ENCODE measurements around the gene MYO10.
"Not testable (repeated sequence)": the region's sequence is repeated elsewhere in the genome, so short reads cannot be mapped to it uniquely, and the experiment has no call there.

Gene MYO10

DNA sequence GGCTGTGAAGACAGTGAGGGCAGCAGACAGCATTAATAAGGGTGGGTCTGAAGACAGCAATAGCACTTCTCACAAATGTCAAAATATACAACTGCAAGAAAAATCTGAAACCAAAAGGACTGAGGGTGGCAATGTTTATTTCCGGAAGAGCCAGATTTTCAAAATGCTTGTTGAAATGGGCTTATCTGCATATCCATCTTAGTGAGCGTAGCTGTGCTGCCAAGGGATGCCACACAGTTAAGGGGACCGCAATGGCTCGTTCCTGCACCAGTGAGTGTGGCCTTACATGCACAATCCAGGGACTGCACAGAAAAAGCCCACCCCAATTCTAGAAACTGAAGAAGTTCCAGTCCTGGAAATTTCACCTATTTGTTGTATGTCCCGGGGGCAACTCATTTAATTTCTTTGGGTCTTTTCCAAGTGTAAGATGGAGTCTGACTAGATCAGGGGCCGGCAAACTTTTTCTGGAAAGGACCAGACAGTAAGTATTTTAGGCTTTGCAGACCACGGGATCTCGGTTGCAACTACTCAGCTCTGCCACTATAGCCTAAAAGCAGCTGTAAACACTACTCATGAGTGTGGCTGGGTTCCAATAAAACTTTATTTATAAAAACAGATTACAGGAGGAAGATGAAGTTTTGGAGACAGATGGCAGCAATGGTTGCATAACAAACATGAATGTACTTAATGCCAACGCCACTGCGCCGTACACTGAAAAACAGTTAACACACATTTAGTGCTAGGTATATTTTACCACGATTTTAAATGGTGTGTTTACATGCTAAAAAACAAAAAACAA lies 154.1 kb downstream of the MYO10 start:
- DNase-seq (ENCODE audit: low read depth) = no peak

DNA sequence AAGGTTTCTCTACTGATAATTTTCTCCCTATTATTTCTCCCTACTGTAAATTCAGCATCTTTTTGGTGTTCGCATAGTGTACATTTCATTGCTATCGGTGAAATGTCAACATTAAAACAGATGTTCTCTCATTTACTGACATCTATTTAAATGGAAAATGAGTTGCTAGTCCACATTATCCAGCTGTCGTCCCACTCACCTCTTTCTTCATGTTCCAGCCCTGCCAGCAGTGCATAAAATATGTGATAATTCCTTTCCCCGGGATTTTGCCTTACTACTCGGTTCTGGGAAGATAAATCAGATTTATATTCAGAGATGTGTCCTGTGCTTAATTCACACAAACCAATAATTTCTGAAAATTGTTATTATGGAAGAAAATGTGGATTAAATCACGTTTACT lies 155.8 kb downstream of the MYO10 start:
- no peak for DNase-seq (ENCODE audit: low read depth)

DNA sequence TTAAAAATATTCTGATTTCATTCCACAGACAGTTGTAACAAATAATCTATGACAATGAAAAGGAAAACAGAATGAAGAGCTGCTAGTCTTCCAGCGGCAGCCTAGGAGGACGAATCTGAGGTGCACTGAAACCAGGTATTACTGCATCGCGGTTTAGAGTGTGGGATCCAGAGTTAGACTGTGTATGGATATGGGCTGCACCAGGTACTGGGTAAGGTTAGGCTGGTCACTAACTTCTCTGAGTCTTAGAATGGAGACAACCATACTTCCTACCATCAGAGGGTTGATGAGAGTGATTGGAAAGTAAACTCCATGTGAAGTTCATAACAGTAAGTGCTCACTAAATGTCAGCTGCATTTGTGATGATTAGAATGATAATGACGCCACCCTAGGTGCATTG lies 158.7 kb downstream of the MYO10 start:
- DNase-seq (ENCODE audit: low read depth) = no peak

GRCh38 chr5:16776611-16777251 lies 159.4 kb downstream of the MYO10 start:
- no peak for DNase-seq (ENCODE audit: low read depth)

GRCh38 chr5:16774806-16775205 lies 161.3 kb downstream of the MYO10 start:
- no peak for DNase-seq (ENCODE audit: low read depth)

GRCh38 chr5:16773991-16774390 lies 162.1 kb downstream of the MYO10 start:
- DNase-seq (ENCODE audit: low read depth) = no peak

DNA sequence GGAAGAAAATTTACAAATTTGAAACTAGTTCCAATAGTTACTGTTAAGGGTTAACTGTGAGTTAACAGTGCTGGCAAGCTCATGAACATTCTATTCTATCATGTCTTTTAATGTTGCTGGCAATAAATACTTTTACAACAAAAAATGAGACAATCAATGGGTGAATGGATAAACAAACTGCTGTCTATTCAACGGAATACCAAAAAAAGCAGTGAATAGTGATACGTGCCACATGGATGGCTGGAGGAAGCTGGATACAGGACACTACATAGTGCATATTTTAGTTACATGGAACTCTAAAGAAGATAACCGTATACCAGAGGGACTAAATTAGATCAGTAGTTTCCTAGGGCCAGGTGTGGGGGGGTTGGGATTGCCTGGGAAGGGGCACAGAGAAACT lies 163.5 kb downstream of the MYO10 start:
- DNase-seq (ENCODE audit: low read depth) = no peak

GRCh38 chr5:16768184-16768583 lies 167.9 kb downstream of the MYO10 start:
- DNase-seq (ENCODE audit: low read depth) = no peak

GRCh38 chr5:16763211-16763610 lies 172.9 kb downstream of the MYO10 start:
- no peak for DNase-seq (ENCODE audit: low read depth)

GRCh38 chr5:16759147-16759773 lies 176.8 kb downstream of the MYO10 start:
- DNase-seq (ENCODE audit: low read depth) = peak; percentile 0

DNA sequence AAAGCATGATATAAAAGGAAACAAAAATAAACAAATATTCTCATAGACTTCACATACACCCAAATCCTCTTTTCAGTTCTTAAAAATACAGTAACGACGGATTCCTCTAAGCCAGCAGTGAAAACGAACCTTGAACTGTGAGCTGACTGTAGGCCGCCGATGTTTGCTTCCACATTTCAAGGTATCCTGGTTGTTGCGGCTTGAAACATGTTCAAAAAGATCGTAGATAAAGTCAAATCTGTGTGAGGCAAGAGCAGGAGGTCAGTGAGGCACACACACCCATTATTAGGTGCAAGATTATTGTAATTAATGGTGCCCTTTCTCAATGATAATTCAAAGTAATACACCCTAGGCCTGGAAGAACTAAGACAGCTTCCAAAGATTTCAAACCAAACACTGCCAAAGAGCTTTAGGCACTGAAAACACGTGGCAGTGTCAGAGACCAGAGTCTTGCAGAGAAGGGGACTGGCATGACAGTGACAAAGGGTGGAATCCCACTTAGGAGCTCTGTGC lies 178.0 kb downstream of the MYO10 start:
- DNase-seq (ENCODE audit: low read depth) = no peak

DNA sequence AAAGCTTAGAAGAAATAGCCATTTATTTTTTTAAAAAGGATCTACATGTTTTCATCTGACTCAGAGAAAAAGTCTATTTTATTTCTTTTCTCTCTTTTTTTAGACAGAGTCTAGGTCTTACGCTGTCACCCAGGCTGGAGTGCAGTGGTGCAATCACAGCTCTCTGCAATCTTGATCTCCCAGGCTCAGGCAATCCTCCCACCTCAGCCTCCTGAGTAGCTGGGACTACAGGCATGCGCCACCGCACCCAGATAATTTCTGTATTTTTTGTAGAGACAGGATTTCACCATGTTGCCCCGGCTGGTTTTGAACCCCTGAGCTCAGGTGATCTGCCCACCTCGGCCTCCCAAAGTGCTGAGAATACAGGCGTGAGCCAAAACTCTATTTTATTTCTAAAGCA lies 178.5 kb downstream of the MYO10 start:
- not testable (repeated sequence) for DNase-seq (ENCODE audit: low read depth)

DNA sequence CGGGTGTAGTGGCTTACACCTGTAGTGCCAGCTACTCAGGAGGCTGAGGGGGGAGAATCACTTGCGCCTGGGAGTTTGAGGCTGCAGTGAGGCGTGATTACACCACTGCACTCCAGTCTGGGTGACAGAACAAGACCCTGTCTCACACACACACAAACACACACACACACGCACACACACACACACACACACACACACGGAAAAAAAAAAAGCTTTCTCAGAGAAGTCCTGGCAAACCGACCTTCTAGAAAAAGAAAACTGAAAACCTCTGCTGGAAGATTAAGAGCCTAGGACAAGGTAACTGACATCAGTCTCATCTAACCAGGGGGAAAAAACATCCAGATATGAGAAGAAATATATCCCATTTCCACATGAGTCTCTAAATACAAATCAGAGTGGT lies 178.9 kb downstream of the MYO10 start:
- DNase-seq (ENCODE audit: low read depth) = no peak

- DNase-seq (ENCODE audit: low read depth) = no peak
These were observed 179.4 kb downstream of the MYO10 start for GRCh38 chr5:16756692-16757091.

- DNase-seq (ENCODE audit: low read depth) = no peak
These were observed 180.4 kb downstream of the MYO10 start for GRCh38 chr5:16755641-16756040.

GRCh38 chr5:16754601-16755000 lies 181.5 kb downstream of the MYO10 start:
- no peak for DNase-seq (ENCODE audit: low read depth)

DNA sequence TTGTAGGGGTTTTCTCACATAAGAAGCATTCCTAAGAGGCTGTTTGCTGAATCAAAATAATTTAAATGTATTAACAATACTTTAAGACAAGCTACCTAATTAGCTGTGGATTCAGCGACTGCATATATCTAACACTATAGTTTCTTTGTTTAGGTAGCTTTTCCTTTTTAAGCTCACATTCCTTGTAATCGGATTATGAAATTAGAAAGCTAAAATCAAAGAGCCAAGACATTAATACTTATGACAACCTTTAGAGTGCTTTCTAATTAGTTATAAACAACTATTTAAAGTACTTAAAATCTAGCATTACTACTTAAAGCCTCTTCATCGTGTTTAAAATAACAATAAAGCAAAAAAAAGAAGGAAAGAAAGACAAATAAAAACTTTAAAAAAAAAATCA lies 182.0 kb downstream of the MYO10 start:
- DNase-seq (ENCODE audit: low read depth) = no peak

DNA sequence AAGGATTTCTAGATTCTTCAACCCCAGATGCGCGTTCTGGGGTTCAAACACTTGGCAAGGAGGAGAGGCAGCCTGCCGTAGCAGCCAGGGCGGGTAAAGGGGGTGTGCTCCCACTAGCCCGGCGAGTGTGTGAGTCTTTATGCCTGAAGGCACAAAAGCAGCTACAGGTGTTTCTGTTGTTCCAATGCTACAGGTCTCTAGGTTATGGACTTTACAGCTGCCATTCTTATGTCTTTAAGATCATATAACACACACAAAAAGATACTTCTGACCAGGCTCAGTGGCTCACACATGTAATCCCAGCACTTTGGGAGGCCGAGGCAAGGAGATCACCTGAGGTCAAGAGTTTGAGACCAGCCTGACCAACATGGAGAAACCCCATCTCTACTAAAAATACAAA lies 185.6 kb downstream of the MYO10 start:
- DNase-seq (ENCODE audit: low read depth) = no peak

DNA sequence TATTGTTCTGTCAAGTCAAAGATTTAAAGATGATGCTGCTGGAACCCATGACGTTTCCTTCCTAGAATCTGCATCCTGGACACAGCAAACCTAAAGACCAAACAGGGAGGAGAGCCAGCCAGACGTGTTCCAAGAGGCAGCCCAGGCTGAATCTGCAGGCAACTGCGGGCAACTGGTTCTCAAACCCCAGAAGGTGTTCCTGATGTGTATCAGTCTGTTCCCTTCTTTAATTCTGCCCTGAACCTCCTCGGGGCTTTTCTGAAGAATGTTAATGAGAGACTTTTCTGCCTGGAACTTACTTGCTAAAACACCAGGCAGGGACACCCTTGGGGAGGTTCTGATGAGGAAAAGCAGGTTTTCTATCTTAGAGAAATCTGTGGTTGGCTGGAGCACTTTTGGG lies 186.5 kb downstream of the MYO10 start:
- no peak for DNase-seq (ENCODE audit: low read depth)

- DNase-seq (ENCODE audit: low read depth) = no peak
These were observed 191.8 kb downstream of the MYO10 start for GRCh38 chr5:16744164-16744880.

GRCh38 chr5:16742938-16743337 lies 193.2 kb downstream of the MYO10 start:
- DNase-seq (ENCODE audit: low read depth) = no peak

- no peak for DNase-seq (ENCODE audit: low read depth)
These were observed 195.2 kb downstream of the MYO10 start for GRCh38 chr5:16740811-16741392.

Measured in activated T-cell treated with anti-CD3 and anti-CD28 coated beads for 1 hour (primary cell).